ENCODE measurements around the gene PDE4D. TPM values are rescaled to one million over a fixed set of nuclear protein-coding genes. Genes with fewer than 3 reads are reported as not detected.

The PDE4D gene
- total RNA-seq, 1 experiment from 2014 or later = 34.2 TPM

DNA sequence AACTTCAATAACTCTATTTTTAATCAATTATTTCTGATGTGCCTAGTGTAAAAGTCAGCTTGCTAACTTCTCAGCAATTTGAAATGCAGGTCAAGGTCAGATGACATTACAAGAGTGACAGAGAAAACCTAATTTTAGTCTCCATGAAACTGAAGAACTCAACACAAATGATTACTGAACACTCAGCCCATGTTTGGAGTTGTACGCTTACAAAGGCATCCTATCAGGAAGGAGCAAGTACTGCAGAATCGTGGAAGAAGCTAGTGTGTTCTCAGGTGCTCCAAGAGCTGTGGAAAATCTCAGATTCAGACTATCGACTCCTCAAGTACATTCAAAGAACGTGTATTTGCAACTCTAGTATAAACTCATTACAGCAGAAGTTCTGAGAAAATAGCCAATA, 526.7 kb downstream of the PDE4D start:
- no peak for DNase-seq (ENCODE audit: low spot score)

DNA sequence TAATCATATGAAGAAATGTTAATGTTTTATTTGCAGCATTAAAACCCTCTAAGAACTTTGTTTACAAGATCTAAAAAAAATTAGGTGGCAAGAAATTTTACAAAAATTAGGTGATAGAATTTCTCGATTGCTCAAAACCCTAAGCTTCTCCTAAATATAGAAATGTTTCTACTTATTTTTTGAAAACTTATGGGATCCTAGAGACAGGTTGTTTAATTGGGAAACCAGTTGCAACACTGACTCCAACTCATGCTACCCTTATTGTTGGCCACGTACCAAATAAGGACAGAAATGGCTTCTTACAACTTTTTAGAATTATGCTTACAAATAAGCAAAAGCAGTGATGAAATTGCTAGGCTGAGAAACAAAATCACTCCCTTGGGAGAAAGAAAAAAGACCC, 531.1 kb downstream of the PDE4D start:
- DNase-seq (ENCODE audit: low spot score) = no peak

DNA sequence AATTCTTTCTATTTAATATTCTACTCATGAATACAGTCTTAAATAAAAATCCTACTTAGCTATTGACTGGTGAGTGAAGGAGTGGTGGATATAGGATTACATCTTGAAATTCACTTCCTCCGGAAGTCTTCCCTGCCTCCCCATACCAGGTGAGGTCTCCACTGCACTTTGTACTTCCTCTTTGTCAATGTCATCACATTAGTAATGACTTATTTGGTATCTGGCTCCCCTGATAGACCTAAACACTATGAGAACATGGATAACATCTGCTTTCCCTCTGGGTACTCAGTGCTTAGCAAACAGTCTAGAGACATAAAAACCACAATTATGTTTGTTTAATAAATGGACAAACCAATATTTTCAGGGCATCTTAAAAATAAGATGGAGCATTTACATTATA, 532.1 kb downstream of the PDE4D start:
- DNase-seq (ENCODE audit: low spot score) = no peak

DNA sequence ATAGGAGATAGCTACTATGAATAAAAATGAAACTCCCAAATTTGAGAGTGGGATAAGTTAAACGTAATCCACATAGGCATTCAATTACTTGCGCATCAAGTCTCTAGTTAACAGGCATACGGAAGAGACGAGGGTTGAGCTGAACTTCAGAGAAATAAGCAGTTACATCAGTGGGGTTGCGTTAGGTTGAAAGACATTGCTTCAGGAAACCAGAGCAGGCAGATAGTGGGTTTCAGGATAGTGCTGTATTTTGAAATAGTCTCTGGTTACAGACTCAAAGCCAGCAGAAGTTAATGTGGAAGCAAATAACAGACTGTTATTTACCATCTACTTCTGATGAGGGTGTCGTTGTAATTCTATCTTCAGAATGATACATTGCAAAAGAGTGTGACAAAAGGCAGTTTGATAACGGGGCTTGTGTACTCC, 533.4 kb downstream of the PDE4D start:
- DNase-seq (ENCODE audit: low spot score) = no peak

DNA sequence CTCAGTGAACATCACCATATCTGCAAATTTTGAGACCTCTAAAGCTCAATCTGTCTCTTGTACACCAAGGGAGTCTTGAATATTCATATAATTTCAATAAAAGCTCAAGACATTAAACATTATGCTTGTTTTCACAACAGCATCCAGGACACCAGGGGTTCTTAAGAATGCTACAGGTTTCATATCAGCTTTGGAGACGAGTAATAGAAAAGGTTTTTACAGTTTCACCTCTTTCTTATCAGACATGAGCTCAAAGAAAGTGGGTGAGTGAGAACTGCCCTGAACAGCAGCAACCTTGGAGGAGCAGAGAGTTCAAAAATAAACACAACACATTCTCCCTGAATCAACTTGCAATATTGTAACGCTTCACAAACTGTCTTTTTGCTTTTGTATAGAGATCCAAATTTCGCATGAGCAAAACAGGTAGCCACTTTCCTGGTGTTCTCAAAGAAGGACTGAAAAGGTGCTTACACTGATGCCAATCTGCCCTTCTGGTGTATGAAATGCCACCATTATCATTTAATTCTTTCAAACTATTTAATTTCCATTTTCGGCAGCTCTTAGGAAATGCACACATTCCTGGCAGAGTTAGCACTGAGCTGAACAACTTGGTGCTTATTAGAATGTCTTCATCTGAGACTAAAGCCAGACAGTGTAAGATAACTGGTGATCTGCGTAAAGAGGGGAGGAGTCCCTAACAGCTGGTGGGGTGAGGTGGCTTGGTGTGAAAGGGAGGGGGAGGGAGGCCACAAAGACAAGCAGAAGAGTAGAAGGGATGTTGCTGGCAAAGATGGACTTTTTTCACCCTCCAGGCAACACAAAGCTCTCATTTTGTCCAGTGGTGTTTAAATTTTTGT, 535.3 kb downstream of the PDE4D start:
- DNase-seq (ENCODE audit: low spot score) = peak; percentile 21

DNA sequence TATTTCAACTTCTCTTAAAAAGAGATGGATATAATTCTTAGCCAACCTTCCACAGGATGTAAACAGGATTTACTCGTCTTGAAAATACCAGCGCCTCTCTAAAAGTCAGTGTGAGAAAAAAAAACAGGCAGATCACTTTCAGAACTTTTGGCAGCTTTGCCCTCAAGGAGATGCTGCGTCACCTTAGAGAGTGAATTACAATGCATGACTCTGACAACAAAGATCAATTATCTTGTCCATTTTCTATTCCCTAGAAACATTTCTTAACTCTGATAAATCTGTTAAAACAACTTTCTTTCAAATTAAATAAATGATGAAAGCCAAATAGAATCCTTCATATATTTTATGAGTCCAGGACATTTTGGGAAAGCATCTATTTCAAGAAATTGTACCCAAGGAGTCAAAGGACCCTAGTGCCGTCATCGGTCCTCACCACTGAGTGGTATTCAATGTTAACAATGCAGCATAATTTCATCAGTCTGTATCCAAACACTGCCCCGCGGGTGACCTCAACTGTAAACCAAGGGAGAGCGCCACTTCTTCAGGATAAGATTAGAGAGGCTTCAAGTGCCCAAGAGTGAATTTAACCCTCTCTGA, 536.0 kb downstream of the PDE4D start:
- DNase-seq (ENCODE audit: low spot score) = peak; percentile 91

DNA sequence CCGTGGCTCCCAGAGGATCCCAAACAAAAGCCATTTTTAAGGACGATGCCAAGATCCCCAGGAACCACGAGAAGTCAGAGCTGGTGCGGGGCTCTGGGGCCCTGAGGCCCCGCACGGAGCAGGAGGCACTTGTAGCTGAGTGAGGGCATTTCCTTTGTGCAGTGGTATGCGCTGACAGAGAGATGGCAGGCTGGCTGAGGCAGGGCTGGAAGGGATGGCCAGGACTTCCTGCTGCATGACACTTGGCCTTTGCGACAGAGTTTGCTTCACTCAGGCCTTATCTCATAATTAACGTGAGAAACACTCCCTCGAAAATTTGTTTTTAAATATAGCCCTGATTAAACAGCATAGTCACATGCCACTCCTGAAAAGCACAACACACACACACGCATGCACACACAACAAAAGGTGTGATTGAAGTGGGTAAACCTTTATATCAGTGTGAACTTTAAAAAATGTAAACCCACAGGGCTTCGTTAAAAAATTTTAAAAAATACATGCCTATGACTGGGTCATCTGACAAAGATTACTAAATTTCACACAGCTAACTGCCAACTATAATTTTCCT, 536.6 kb downstream of the PDE4D start:
- DNase-seq (ENCODE audit: low spot score) = peak; percentile 71

DNA sequence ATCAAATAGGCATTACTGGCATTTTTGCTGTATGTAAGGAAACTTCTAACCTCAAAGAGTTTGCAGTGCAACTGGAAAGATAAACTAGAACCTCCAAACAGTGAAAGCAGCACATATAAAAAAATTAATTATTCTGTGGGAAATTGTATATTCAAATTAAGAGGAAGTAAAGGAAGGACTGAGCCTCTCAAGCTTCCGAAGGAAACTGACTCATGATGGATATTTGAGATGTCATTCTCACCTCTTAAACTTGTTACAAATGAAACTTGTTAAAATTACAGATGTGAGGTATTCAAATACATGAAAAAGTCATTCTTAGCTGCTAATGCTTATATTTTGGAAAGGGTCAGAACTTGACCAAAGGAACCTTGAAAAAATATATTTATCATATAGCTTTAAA, 538.7 kb downstream of the PDE4D start:
- DNase-seq (ENCODE audit: low spot score) = no peak

DNA sequence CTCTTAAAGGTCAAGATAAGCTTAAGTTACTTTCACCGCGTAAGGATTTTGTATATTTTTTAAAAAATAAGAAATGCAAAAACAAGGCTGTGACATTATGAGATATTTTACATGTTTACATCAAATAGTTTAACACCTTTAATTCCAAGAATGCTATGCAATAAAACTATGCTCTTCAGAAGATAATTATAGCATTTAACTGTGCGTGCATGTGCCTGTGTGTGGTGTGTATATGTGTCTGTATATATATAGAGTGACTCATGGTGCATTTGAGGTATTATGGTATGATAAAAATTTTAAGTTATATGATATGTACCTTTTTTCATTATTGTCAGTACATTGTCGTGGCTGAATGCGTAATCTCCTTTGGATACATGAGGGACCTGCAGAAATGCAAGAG, 539.3 kb downstream of the PDE4D start:
- DNase-seq (ENCODE audit: low spot score) = no peak

DNA sequence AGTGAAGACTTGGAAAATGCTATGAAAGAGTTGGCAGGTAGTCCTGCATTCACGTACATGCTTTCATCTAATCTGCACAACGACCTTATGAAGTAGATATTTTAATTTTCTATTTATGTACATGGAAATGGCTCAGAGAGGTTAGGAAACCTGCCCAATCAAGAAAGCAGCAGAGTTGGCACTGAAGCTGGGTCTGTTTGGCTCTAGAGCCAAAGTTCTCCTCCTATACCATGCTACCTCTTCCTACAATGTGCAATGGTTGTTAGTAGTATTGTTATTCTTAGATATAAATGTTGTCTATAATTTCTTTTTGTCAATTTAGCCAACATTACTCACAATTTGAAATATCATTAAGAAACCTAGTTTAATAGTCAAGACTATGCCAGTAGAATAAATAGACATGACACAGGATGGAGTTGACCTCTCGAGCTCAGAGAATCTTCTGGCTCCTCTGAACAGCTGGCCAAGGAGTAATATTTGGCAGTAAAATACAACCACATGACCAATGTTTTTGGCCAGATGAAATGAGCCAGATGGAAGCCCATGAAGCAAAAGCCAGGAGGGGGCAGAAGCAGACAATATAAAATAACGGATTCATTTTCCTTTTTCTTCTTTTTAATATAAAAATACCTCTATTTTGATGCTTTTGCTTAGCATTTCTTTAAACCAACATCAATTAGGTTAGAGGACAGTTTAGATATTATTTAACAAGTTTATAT, 542.3 kb downstream of the PDE4D start:
- DNase-seq (ENCODE audit: low spot score) = peak; percentile 37

DNA sequence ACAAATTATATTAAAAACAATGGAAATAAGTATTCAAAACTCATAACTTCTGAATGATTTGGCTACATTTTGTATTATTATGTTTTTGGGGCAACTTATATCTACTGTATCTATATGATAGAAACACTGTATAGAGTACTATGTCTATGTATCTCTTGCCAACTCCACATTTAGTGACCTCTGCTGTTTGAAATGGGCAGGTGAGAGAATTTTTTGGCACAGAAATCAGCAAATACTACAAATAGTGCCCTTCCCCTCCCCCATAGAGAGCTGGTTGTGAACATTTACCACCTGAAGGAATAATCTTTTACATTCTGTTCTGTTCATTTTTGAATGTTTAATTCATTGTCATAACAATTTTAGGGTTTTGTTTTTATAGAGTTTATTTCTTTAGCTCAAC, 545.3 kb downstream of the PDE4D start:
- DNase-seq (ENCODE audit: low spot score) = peak; percentile 21

DNA sequence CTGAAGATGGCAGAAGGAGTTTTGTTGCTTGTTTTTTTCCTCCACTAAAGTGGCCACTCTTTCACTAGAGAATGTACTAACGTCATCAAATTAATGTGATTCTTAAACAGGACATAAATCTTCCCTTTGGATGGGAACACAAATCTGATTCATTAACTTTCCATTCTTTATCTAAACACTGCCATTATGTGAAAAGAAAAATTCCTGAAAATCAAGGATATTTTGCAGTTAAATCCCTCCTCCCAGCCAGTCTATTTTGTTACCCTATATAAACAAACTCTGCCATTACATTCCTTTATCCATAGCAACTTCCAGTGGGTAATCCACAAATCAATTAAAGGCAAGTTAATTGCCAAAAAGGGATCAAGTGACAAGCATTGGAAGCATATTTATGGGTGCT, 546.5 kb downstream of the PDE4D start:
- peak; percentile 37 for DNase-seq (ENCODE audit: low spot score)

DNA sequence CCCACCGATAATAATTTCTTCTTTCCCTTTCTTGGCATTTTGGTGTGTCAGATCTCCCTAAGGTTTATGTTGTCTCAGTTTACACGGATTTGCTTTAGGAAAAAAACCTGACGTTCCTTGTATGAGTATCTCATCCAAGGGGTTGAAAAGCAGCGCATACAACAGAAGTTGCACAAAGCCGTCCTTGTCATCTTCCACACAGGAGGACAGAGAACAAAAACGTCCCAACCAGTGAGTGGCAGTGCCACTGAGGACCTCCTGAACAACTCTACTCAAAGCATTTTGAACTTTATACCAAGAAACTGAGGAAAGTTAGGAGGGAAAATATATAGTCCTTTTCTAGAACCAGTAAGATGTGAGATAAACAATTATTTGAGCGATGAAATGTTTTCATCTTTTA, 547.0 kb downstream of the PDE4D start:
- no peak for DNase-seq (ENCODE audit: low spot score)

DNA sequence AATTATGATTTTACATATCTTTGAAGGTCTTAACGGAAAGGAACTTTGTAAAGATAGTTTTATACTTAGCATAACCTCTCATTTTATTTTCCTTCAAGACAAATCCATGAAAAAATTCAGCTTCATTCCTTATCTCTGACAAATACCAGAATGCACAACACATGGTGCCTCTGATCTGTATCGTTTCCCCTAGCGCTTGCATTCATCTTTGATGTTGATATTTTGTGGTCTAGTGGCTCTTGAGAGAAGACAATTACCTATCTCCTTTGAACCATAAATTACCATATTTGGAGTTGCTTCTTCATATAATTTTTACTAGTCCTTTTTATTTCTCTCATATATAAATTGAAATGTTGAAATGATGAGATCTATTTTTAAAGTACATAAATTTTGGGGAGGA, 551.3 kb downstream of the PDE4D start:
- DNase-seq (ENCODE audit: low spot score) = no peak

DNA sequence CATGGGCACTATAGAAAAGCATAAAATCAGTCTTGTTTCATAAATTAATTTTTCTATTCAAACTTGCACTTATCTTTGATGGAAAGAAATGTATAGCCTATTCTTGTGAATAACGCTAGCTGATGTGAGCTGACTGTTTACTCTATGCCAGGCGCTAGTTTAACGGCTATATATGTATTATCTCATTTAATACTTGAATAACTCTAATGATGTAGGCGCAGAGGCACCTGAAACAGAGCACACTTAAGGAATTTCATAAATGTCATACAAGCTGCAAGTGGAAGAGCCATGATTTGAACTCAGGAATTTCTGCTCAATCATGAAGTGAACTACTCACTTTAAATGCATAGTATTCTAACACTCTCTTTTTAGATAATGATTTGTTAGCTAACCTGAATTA, 551.8 kb downstream of the PDE4D start:
- no peak for DNase-seq (ENCODE audit: low spot score)

DNA sequence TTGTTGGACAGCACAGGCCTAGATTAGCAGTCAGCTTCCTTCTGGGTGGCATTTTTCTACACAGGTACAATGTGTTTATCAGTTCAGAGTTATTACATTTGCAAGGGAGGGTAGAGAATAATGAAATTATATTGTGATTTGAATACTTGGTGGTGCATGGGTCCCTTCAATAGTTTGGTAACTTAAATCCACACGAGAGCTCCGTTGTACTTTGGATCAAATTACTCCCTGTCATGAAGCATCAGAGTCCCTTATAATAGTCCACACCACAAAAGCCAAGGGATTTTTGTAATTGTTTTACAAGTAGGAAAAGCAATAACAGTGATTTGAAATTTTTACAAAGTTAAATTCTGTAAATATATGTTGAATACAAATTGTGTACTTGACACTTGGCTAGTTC, 552.4 kb downstream of the PDE4D start:
- no peak for DNase-seq (ENCODE audit: low spot score)

DNA sequence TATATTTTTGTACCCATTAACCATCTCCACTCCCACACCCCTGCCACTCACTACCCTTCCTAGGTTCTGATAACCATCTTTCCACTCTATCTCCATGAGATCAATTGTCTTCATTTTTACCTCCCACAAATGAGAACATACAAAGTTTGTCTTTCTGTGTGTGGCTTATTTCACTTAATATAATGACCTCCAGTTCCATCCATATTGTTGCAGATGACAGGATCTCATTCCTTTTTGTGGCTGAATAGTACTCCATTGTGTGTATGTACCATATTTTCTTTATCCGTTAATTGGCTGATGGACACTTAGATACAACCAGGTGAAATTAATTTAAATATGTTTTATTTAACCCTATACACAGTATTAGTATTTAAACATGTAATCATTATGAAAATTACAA, 552.9 kb downstream of the PDE4D start:
- no peak for DNase-seq (ENCODE audit: low spot score)

DNA sequence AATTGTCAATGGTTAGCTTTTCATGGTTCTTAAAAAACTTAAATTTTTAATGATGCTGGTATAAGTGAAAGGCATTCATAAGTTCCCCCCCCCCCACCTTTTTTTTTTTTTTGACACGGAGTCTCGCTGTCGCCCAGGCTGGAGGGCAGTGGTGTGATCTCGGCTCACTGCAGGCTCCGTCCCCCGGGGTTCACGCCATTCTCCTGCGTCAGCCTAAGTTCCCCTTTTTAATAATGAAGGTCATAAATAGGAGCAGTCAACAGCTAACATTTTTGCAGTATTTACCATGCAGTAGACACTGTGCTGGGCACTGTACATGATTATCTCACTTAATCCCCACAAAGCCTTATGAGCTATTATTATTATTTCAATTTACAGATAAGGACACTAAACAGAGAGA, 556.3 kb downstream of the PDE4D start:
- DNase-seq (ENCODE audit: low spot score) = no peak

DNA sequence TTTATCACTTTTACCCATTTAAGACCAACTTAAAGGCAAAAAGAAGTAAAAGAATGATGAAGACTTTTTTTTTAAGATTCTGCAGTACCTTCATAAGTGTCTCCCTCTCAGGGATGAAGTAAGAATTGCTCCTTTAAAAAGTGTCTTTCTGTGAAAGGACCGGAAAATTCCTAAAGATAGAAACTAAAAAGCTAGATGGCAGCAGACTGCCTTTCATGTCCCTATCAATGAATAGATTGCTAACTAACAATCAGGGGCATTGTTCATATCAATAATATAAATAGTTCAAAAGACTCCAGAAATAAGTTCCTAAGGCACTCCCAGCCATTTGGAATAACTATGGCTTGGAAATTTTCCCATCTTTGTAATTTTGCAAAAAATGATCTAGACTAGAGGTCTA, 558.0 kb downstream of the PDE4D start:
- DNase-seq (ENCODE audit: low spot score) = no peak

DNA sequence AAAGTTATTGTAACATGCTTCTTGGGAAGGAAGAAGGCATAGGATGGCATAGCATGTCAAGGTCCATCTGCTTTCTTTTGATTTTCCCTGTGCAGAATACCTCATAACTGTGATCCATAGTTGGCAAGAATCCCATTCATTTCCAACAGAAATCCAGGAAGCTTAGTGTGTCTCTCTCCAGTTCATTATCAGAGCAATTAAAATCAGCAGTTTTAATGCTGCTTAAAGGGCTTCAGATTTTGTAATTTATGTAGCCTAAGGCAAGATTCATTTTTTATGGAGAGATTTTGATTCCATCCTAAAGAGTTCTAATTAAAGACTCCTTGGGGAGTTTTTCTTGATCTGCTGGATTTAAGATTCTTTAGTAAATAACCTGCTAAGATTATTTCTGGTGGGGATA, 560.1 kb downstream of the PDE4D start:
- no peak for DNase-seq (ENCODE audit: low spot score)

DNA sequence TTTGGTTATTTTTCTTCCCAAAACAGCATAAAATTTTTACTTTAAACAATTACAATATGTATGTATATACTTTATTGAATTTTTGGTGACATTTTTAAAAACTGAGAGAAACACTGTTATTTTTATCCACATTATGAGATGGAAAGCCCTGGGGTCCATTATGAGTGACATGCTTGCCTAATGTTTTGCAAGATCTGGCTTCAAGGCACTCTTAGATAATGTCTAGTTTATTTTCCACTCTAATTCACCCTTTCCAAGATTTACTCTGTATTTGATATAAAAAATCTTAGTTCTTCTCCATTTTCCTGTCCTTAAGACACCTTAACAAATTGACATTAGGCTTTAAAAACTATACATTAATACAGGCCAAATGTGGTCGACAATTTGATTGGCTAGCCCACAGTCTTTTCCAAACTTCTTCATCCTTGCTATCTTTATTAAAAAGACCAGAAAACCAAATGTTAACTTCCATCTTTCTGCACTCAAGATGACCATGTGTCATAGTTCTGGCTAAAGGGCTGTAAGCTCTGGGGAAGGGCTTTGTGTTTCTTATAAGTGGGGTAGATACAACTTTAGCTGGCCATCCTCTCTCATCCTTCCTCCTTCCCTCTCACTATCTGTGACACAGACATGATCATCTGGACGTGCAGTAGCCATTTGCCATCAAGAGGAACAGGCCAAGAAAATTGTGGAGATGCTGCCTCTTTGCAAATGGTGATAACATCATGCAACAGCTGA, 561.1 kb downstream of the PDE4D start:
- DNase-seq (ENCODE audit: low spot score) = no peak

DNA sequence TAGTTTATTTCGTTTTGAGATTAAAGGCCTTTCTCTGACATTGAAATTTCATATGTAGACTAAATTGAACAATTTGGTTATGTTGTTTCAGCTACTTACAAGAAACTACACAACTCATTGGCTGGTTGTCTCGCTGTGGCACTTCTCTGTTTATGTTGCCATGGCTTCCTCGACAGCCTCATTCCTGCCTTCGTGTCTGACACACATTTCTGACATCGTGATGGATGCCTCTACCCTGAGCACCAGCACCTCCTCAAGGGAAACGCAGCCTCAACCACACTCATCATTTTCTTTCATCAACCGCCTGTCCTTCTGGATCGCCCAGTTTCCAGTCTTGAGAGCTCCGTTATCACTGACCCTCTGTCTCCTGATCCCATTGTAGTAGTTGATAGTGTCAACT, 562.8 kb downstream of the PDE4D start:
- DNase-seq (ENCODE audit: low spot score) = no peak
